Upper lobe of right lung (tissue), 1 donor: ENCODE data around the gene IFITM10. TPM values are rescaled to one million over a fixed set of nuclear protein-coding genes. Genes with fewer than 3 reads are reported as not detected.

Source experiments
- ATAC-seq: fragments of 200-7000 bp; cut with Tn5 transposase; one replicate; pipeline ENCODE4 v1.9.1; 2020; ENCODE audit warnings: mild to moderate bottlenecking, moderate library complexity
- DNase-seq: peaks from one replicate; pipeline ENCODE4 v3.0.0-alpha.2; 2020
- H3K27ac ChIP-seq: fragments of 200-600 bp; one replicate; pipeline ENCODE4 v1.8.0; 2022
- H3K27me3 ChIP-seq: fragments of 200-600 bp; one replicate; pipeline ENCODE4 v1.8.0; 2022; ENCODE audit warnings: mild to moderate bottlenecking
- H3K36me3 ChIP-seq: fragments of 200-600 bp; one replicate; pipeline ENCODE4 v1.8.0; 2022
- H3K4me1 ChIP-seq: fragments of 200-600 bp; one replicate; pipeline ENCODE4 v1.8.0; 2022
- H3K4me3 ChIP-seq: fragments of 200-600 bp; one replicate; pipeline ENCODE4 v1.8.0; 2022; ENCODE audit warnings: mild to moderate bottlenecking
- H3K9me3 ChIP-seq: fragments of 200-600 bp; one replicate; pipeline ENCODE4 v1.8.0; 2022
- CTCF ChIP-seq: fragments of 200-600 bp; IDR thresholded peaks from one replicate; pipeline ENCODE4 v1.8.0; 2022; ENCODE audit warnings: antibody characterized with exemption
- intact Hi-C: fragments of 100-400 bp; cut with DNase I; formaldehyde crosslinking; loops from one replicate; pipeline ENCODE4 v1.11.0; 2022
- total RNA-seq: library from RNA; stranded (reverse); fragmentation: NEBNext Ultra II Directional; extraction: Animal tissue kit (Norgen Biotek cat#: 25700); gene quantifications from one replicate; pipeline ENCODE4 v1.2.1, GENCODE V29; 2021
- donor health status: DM: no; HTN: yes; CAD: no; lungs with severe emphysema.

Gene IFITM10
- total RNA-seq, 1 donor from 2014 or later = 7.9 TPM

- intact Hi-C loops = no loop called here
- peaks cover 8% of the 10 kb centered on the region for H3K27me3 ChIP-seq
- no peak overlapping the region for H3K4me3 ChIP-seq
- no peak for ATAC-seq
- peaks cover 55% of the 10 kb centered on the region for H3K36me3 ChIP-seq
- H3K9me3 ChIP-seq = no peaks in the 10 kb centered on the region
- no peak for DNase-seq
- TF ChIP-seq CTCF = no peak
- H3K4me1 ChIP-seq = peaks cover 23% of the 10 kb centered on the region
- H3K27ac ChIP-seq = no peak overlapping the region
These were observed 2.5 kb upstream of the IFITM10 start for GRCh38 chr11:1752907-1753228.

- ATAC-seq (no peak), DNase-seq (peak; percentile 63)
- intact Hi-C loops = no loop called here
- Histone ChIP-seq H3K9me3 (no peaks in the 10 kb centered on the region), H3K36me3 (peaks cover 48% of the 10 kb centered on the region), H3K4me3 (no peak overlapping the region), H3K4me1 (peaks cover 20% of the 10 kb centered on the region), H3K27ac (no peak overlapping the region), H3K27me3 (peaks cover 8% of the 10 kb centered on the region)
- no peak for TF ChIP-seq CTCF
These were observed 1.9 kb upstream of the IFITM10 start for GRCh38 chr11:1751999-1752906.

GRCh38 chr11:1751531-1751921 is 1.1 kb upstream of the IFITM10 start:
- no peak overlapping the region for H3K4me3 ChIP-seq
- peaks cover 13% of the 10 kb centered on the region for H3K4me1 ChIP-seq
- no peaks in the 10 kb centered on the region for H3K9me3 ChIP-seq
- H3K36me3 ChIP-seq = peaks cover 41% of the 10 kb centered on the region
- no peak for TF ChIP-seq CTCF
- H3K27ac ChIP-seq = no peak overlapping the region
- intact Hi-C loops = no loop called here
- peaks cover 8% of the 10 kb centered on the region for H3K27me3 ChIP-seq
- no peak for ATAC-seq
- DNase-seq = peak; percentile 62

- peak; percentile 0 for ATAC-seq
- intact Hi-C loops = no loop called here
- DNase-seq = peak; percentile 68
These were observed 590 bp upstream of the IFITM10 start for GRCh38 chr11:1750840-1751530.

More at GRCh38 chr11:1750840-1751530, 590 bp upstream of the IFITM10 start:
- Histone ChIP-seq H3K9me3 (no peaks in the 10 kb centered on the region), H3K27ac (no peak overlapping the region), H3K4me3 (no peak overlapping the region), H3K36me3 (peaks cover 36% of the 10 kb centered on the region), H3K27me3 (peaks cover 8% of the 10 kb centered on the region), H3K4me1 (peaks cover 8% of the 10 kb centered on the region)
- no peak for TF ChIP-seq CTCF
